NK-92 (cell line): ENCODE data around the gene ULBP3.
"Not testable (repeated sequence)": the region's sequence is repeated elsewhere in the genome, so short reads cannot be mapped to it uniquely, and the experiment has no call there.

Experiments used
- DNase-seq: peaks from one replicate; lab custom pipeline; 2025; ENCODE audit not compliant: unreplicated experiment; lab: John Stamatoyannopoulos, UW

ULBP3 gene

GRCh38 chr6:150017186-150017521 lies 51.8 kb downstream of the ULBP3 start:
- not testable (repeated sequence) for DNase-seq

GRCh38 chr6:150016324-150017185 lies 52.4 kb downstream of the ULBP3 start:
- DNase-seq: no peak

GRCh38 chr6:150015281-150016001 lies 53.5 kb downstream of the ULBP3 start:
- not testable (repeated sequence) for DNase-seq

GRCh38 chr6:150014623-150015280 lies 54.2 kb downstream of the ULBP3 start:
- DNase-seq: not testable (repeated sequence)

- DNase-seq: not testable (repeated sequence)
Observed at GRCh38 chr6:150013785-150014622, 54.9 kb downstream of the ULBP3 start.

GRCh38 chr6:150012846-150013784 lies 55.8 kb downstream of the ULBP3 start:
- not testable (repeated sequence) for DNase-seq
